Measurements from ENCODE around the gene OSBP2. TPM values are rescaled to one million over a fixed set of nuclear protein-coding genes. Genes with fewer than 3 reads are reported as not detected.
"Not testable (repeated sequence)": the region's sequence is repeated elsewhere in the genome, so short reads cannot be mapped to it uniquely, and the experiment has no call there.

Gene OSBP2
- total RNA-seq, 1 donor from 2014 or later: 2.4 TPM

- H3K27ac Mint-ChIP-seq (ENCODE audit: unreplicated experiment): no peak overlapping the region
Measured at GRCh38 chr22:30675436-30675835, 19.2 kb upstream of the OSBP2 start.

GRCh38 chr22:30676565-30676964, 18.1 kb upstream of the OSBP2 start:
- not testable (repeated sequence) for H3K4me1 Mint-ChIP-seq (ENCODE audit: low read depth); H3K27ac Mint-ChIP-seq (ENCODE audit: unreplicated experiment); H3K4me3 Mint-ChIP-seq (ENCODE audit: unreplicated experiment); H3K9me3 Mint-ChIP-seq (ENCODE audit: low read depth); DNase-seq (ENCODE audit: low spot score); H3K36me3 Mint-ChIP-seq (ENCODE audit: low read depth)
- H3K27me3 Mint-ChIP-seq (ENCODE audit: low read depth): peaks cover 12% of the 10 kb centered on the region

More at GRCh38 chr22:30675436-30675835, 19.2 kb upstream of the OSBP2 start:
- TF ChIP-seq CTCF (IDR thresholded peaks at IDR 0.05): no peak
- Mint-ChIP-seq H3K4me3 (ENCODE audit: unreplicated experiment) (no peak overlapping the region), H3K9me3 (ENCODE audit: low read depth) (no peaks in the 10 kb centered on the region), H3K4me1 (ENCODE audit: low read depth) (no peaks in the 10 kb centered on the region), H3K27me3 (ENCODE audit: low read depth) (peaks cover 12% of the 10 kb centered on the region), H3K36me3 (ENCODE audit: low read depth) (no peaks in the 10 kb centered on the region)
- DNase-seq (ENCODE audit: low spot score): no peak

- not testable (repeated sequence) for DNase-seq (ENCODE audit: low spot score); H3K9me3 Mint-ChIP-seq (ENCODE audit: low read depth); H3K4me1 Mint-ChIP-seq (ENCODE audit: low read depth); H3K36me3 Mint-ChIP-seq (ENCODE audit: low read depth); H3K27ac Mint-ChIP-seq (ENCODE audit: unreplicated experiment); H3K4me3 Mint-ChIP-seq (ENCODE audit: unreplicated experiment)
- H3K27me3 Mint-ChIP-seq (ENCODE audit: low read depth): peaks cover 12% of the 10 kb centered on the region
Measured at GRCh38 chr22:30679895-30680690, 14.6 kb upstream of the OSBP2 start.

GRCh38 chr22:30680991-30681770, 13.5 kb upstream of the OSBP2 start:
- peaks cover 12% of the 10 kb centered on the region for H3K27me3 Mint-ChIP-seq (ENCODE audit: low read depth)
- no peaks in the 10 kb centered on the region for H3K9me3 Mint-ChIP-seq (ENCODE audit: low read depth)

GRCh38 chr22:30681831-30682230, 12.8 kb upstream of the OSBP2 start:
- H3K9me3 Mint-ChIP-seq (ENCODE audit: low read depth): no peaks in the 10 kb centered on the region
- no peak overlapping the region for H3K27ac Mint-ChIP-seq (ENCODE audit: unreplicated experiment)
- no peaks in the 10 kb centered on the region for H3K36me3 Mint-ChIP-seq (ENCODE audit: low read depth)
- H3K4me3 Mint-ChIP-seq (ENCODE audit: unreplicated experiment): no peak overlapping the region
- no peak for DNase-seq (ENCODE audit: low spot score)
- H3K4me1 Mint-ChIP-seq (ENCODE audit: low read depth): no peaks in the 10 kb centered on the region
- no peak for TF ChIP-seq CTCF (IDR thresholded peaks at IDR 0.05)
- H3K27me3 Mint-ChIP-seq (ENCODE audit: low read depth): peaks cover 11% of the 10 kb centered on the region

More at GRCh38 chr22:30680991-30681770, 13.5 kb upstream of the OSBP2 start:
- no peak overlapping the region for H3K27ac Mint-ChIP-seq (ENCODE audit: unreplicated experiment)
- no peaks in the 10 kb centered on the region for H3K36me3 Mint-ChIP-seq (ENCODE audit: low read depth)
- no peak for TF ChIP-seq CTCF (IDR thresholded peaks at IDR 0.05)
- DNase-seq (ENCODE audit: low spot score): no peak
- H3K4me1 Mint-ChIP-seq (ENCODE audit: low read depth): no peaks in the 10 kb centered on the region
- H3K4me3 Mint-ChIP-seq (ENCODE audit: unreplicated experiment): no peak overlapping the region

- Mint-ChIP-seq H3K27me3 (ENCODE audit: low read depth) (no peaks in the 10 kb centered on the region), H3K4me3 (ENCODE audit: unreplicated experiment) (no peak overlapping the region), H3K4me1 (ENCODE audit: low read depth) (no peaks in the 10 kb centered on the region), H3K27ac (ENCODE audit: unreplicated experiment) (no peak overlapping the region), H3K36me3 (ENCODE audit: low read depth) (no peaks in the 10 kb centered on the region), H3K9me3 (ENCODE audit: low read depth) (no peaks in the 10 kb centered on the region)
- DNase-seq (ENCODE audit: low spot score): no peak
- no peak for TF ChIP-seq CTCF (IDR thresholded peaks at IDR 0.05)
Measured at GRCh38 chr22:30685178-30685577, 9.5 kb upstream of the OSBP2 start.
